HCT116 (cell line): ENCODE data around the gene SYCP2. TPM values are rescaled to one million over a fixed set of nuclear protein-coding genes. Genes with fewer than 3 reads are reported as not detected.

Experiments
- ATAC-seq: fragments of 200-7000 bp; cut with Tn5 transposase; 2 replicates; pipeline ENCODE4 v1.9.1; 2020; ENCODE audit warnings: mild to moderate bottlenecking, moderate library complexity
- BruUV-seq: library from RNA; stranded (reverse); fragments of 400-500 nt; replicated peaks from 2 replicates; lab custom pipeline; 2021; lab: Mats Ljungman, UMichigan
- CTCF ChIA-PET: fragments of 300-600 bp; sonication (Branson Sonifier 250); formaldehyde crosslinking; loops from one replicate; lab custom pipeline; 2021; ENCODE audit warnings: antibody characterized with exemption; lab: Charles Lee
- POLR2A ChIA-PET: fragments of 300-600, 350-600 bp; sonication (Branson Sonifier 250); formaldehyde crosslinking; loops from one replicate; lab custom pipeline; 2021; ENCODE audit warnings: antibody characterized with exemption; lab: Charles Lee
- RAD21 ChIA-PET, 2 experiments: fragments of 300-600 bp; sonication (Branson Sonifier 250); formaldehyde crosslinking; loops; one replicate each; lab custom pipeline; 2023; ENCODE audit warnings: low total read pairs in 2 of 2; ENCODE audit not compliant: uncharacterized antibody in 2 of 2, unreplicated experiment in 2 of 2, low non-redundant PET in 1 of 2; lab: Charles Lee
- DNase-seq: peaks from one replicate; pipeline ENCODE4 v3.0.0-alpha.2; 2010; ENCODE audit warnings: low read depth, low spot score
- H2AFZ ChIP-seq: fragments of 200-600 bp; shearing (Covaris generic), sonication (generic); 2 replicates; pipeline ENCODE4 v1.6.1; 2017; ENCODE audit warnings: low read depth, mixed run types, mixed read lengths, antibody characterized with exemption, low read length; ENCODE audit not compliant: poor library complexity, severe bottlenecking
- H3K27ac ChIP-seq: 2 replicates; pipeline ENCODE4 v1.5.1; 2012; ENCODE audit warnings: low read depth, low read length
- H3K27me3 ChIP-seq: fragments of 200-600 bp; sonication (generic); 2 replicates; pipeline ENCODE4 v1.6.1; 2016; ENCODE audit warnings: mixed run types, low read length, mixed read lengths; ENCODE audit not compliant: insufficient read depth
- H3K36me3 ChIP-seq, 2 experiments: fragments of 200-500 bp in 1 of 2; fragments of 200-600 bp in 1 of 2; sonication (Bioruptor generic) in 1 of 2; sonication (generic) in 1 of 2; 2 replicates each; pipeline versions ENCODE4 v1.5.1 to v1.6.1; 2014 to 2016; ENCODE audit warnings: low read length in 2 of 2, inconsistent platforms in 1 of 2, mixed read lengths in 1 of 2, mixed run types in 1 of 2; ENCODE audit not compliant: insufficient read depth in 2 of 2, control insufficient read depth in 1 of 2
- H3K4me1 ChIP-seq, 2 experiments: fragments of 200-600 bp in 1 of 2; sonication (generic) in 1 of 2; 2 replicates each; pipeline versions ENCODE4 v1.5.1 to v1.6.1; 2012 to 2017; ENCODE audit warnings: low read length in 2 of 2, inconsistent platforms in 1 of 2, mild to moderate bottlenecking in 1 of 2, mixed read lengths in 1 of 2, mixed run types in 1 of 2, moderate library complexity in 1 of 2; ENCODE audit not compliant: insufficient read depth in 2 of 2, control insufficient read depth in 1 of 2
- H3K4me2 ChIP-seq: fragments of 200-600 bp; sonication (generic); 2 replicates; pipeline ENCODE4 v1.6.1; 2017; ENCODE audit warnings: mixed run types, low read length, mixed read lengths
- H3K4me3 ChIP-seq, 2 experiments: fragments of 200-600 bp in 1 of 2; sonication (generic) in 1 of 2; replicated peaks in 1 of 2; 2 replicates each; pipeline ENCODE4 v1.5.1; 2011 to 2016; ENCODE audit warnings: low read length in 2 of 2, control low read depth in 1 of 2, low read depth in 1 of 2, mild to moderate bottlenecking in 1 of 2, mixed read lengths in 1 of 2, mixed run types in 1 of 2
- H3K79me2 ChIP-seq: fragments of 200-600 bp; sonication (generic); 2 replicates; pipeline ENCODE4 v1.6.1; 2017; ENCODE audit warnings: mild to moderate bottlenecking, mixed run types, low read length, moderate library complexity, mixed read lengths; ENCODE audit not compliant: insufficient read depth
- H3K9ac ChIP-seq: fragments of 200-600 bp; sonication (generic); 2 replicates; pipeline ENCODE4 v1.6.1; 2016; ENCODE audit warnings: low read length, mixed read lengths
- H3K9me2 ChIP-seq: fragments of 200-600 bp; sonication (generic), shearing (Covaris generic); 2 replicates; pipeline ENCODE4 v1.6.1; 2017; ENCODE audit warnings: mixed run types, mild to moderate bottlenecking, moderate library complexity; ENCODE audit not compliant: insufficient read depth
- H3K9me3 ChIP-seq, 2 experiments: fragments of 200-500 bp in 1 of 2; fragments of 200-600 bp in 1 of 2; sonication (Bioruptor generic) in 1 of 2; sonication (generic) in 1 of 2; 2 replicates each; pipeline ENCODE4 v1.6.1; 2014 to 2017; ENCODE audit warnings: low read length in 2 of 2, mixed read lengths in 2 of 2, inconsistent platforms in 1 of 2, low read depth in 1 of 2, mild to moderate bottlenecking in 1 of 2, mixed run types in 1 of 2, moderate library complexity in 1 of 2; ENCODE audit not compliant: control insufficient read depth in 1 of 2, insufficient read depth in 1 of 2
- H4K20me1 ChIP-seq: fragments of 200-600 bp; sonication (generic), shearing (Covaris generic); 2 replicates; pipeline ENCODE4 v1.6.1; 2017; ENCODE audit warnings: mixed run types, mild to moderate bottlenecking, moderate library complexity; ENCODE audit not compliant: insufficient read depth
- CEBPB ChIP-seq: IDR thresholded peaks from 2 replicates; pipeline ENCODE4 v1.6.1; 2012; ENCODE audit warnings: low read depth
- EGR1 ChIP-seq: IDR thresholded peaks from 2 replicates; pipeline ENCODE4 v1.6.1; 2012; ENCODE audit warnings: low read depth
- ELF1 ChIP-seq: IDR thresholded peaks from 2 replicates; pipeline ENCODE4 v1.6.1; 2012; ENCODE audit warnings: low read depth, borderline replicate concordance
- EZH2phosphoT487 ChIP-seq: fragments of 200-600 bp; IDR thresholded peaks from 2 replicates; pipeline ENCODE4 v1.6.1; 2018; ENCODE audit warnings: antibody characterized with exemption, borderline replicate concordance
- FOSL1 ChIP-seq: IDR thresholded peaks from 2 replicates; pipeline ENCODE4 v1.6.1; 2012; ENCODE audit warnings: low read depth
- JUND ChIP-seq: IDR thresholded peaks from 2 replicates; pipeline ENCODE4 v1.6.1; 2012
- POLR2A ChIP-seq: IDR thresholded peaks from 2 replicates; pipeline ENCODE4 v1.7.0; 2011; ENCODE audit warnings: borderline replicate concordance; ENCODE audit not compliant: insufficient read depth, insufficient read length; ENCODE audit errors: extremely low read depth
- POLR2AphosphoS5 ChIP-seq: IDR thresholded peaks from 2 replicates; pipeline ENCODE4 v1.6.1; 2011; ENCODE audit warnings: mild to moderate bottlenecking, low read depth, low read length, moderate library complexity
- SIN3A ChIP-seq: IDR thresholded peaks from 2 replicates; pipeline ENCODE4 v1.6.1; 2012; ENCODE audit warnings: low read depth
- SP1 ChIP-seq: IDR thresholded peaks from 2 replicates; pipeline ENCODE4 v1.6.1; 2012; ENCODE audit warnings: low read depth
- SRF ChIP-seq: IDR thresholded peaks from 2 replicates; pipeline ENCODE4 v1.6.1; 2012; ENCODE audit warnings: low read depth
- TCF7L2 ChIP-seq: IDR thresholded peaks from 2 replicates; pipeline ENCODE4 v1.7.0; 2011; ENCODE audit warnings: borderline replicate concordance, inconsistent platforms; ENCODE audit not compliant: insufficient read depth, insufficient read length; ENCODE audit errors: extremely low read depth
- YY1 ChIP-seq: IDR thresholded peaks from 2 replicates; pipeline ENCODE4 v1.6.1; 2011; ENCODE audit warnings: low read length, low read depth, moderate library complexity, mild to moderate bottlenecking; ENCODE audit not compliant: insufficient replicate concordance; ENCODE audit errors: extremely low read depth
- ZFX ChIP-seq: fragments of 450-650 bp; IDR thresholded peaks from 2 replicates; pipeline ENCODE4 v1.6.1; 2017
- ZNF274 ChIP-seq: fragments of 200-500 bp; sonication (Bioruptor generic); IDR thresholded peaks from 2 replicates; pipeline ENCODE4 v1.6.1; 2014; ENCODE audit warnings: mild to moderate bottlenecking, low read depth, low read length, inconsistent platforms
- intact Hi-C: fragments of 100-400 bp; cut with micrococcal nuclease; formaldehyde crosslinking; loops from 2 replicates; pipeline ENCODE4 v1.10.0; 2022
- total RNA-seq: library from RNA; stranded (reverse); gene quantifications from one replicate; pipeline ENCODE4 v1.2.1, GENCODE V29; 2021; ENCODE audit not compliant: unreplicated experiment
- TF ChIP-seq, protein P1 (sequence below): IDR thresholded peaks from 2 replicates; pipeline ENCODE4 v1.6.1; 2012; ENCODE audit warnings: low read depth
- TF ChIP-seq, protein P2 (sequence below): IDR thresholded peaks from 2 replicates; pipeline ENCODE4 v1.6.1; 2012

The SYCP2 gene
- total RNA-seq, 1 experiment from 2014 or later: 0.59 TPM

DNA sequence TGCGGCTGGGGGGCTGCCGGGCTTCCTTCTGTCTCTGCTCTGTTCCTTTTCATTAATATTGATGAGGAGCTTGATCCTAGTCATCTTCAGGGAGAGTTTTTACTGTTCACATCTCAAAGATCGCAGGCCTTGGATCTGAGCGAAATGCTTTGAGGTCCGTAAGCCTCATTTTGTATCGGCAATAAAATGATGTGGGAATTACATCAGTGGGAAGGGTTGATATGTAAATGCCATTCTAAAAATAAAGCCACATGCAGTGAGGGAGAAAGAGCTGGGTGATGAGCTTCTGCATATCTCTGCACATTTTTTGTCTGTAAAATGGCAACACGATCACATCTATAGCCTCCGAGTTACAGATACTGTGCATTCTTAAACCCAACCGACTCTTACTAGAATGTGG lies 49.6 kb upstream of the SYCP2 start:
- RAD21 ChIA-PET: no interaction called here

More for the DNA sequence above, 49.6 kb upstream of the SYCP2 start:
- H3K27me3 ChIP-seq: no peaks in the 10 kb centered on the region
- H3K79me2 ChIP-seq: no peaks in the 10 kb centered on the region
- no peak overlapping the region for H3K4me2 ChIP-seq
- H3K9ac ChIP-seq: no peak overlapping the region
- DNase-seq: no peak
- H3K27ac ChIP-seq: no peak overlapping the region
- BruUV-seq: no TSS peak
- H3K4me1 ChIP-seq: peaks cover 9 to 21% of the 10 kb centered on the region in 2 experiments
- POLR2A ChIA-PET: no interaction called here
- no peaks in the 10 kb centered on the region for H3K9me3 ChIP-seq
- H3K9me2 ChIP-seq: no peaks in the 10 kb centered on the region
- intact Hi-C loops: no loop called here
- no peak overlapping the region for H3K4me3 ChIP-seq
- CTCF ChIA-PET: no interaction called here
- no peaks in the 10 kb centered on the region for H3K36me3 ChIP-seq
- TF ChIP-seq ELF1 (no peak), EGR1 (no peak), POLR2A (no peak), EZH2phosphoT487 (no peak), ZFX (no peak), SIN3A (no peak), SRF (no peak), JUND (no peak), ZNF274 (no peak), POLR2AphosphoS5 (no peak), SP1 (no peak), TCF7L2 (no peak), FOSL1 (no peak), CEBPB (no peak), YY1 (no peak)
- TF ChIP-seq, protein P1, sequence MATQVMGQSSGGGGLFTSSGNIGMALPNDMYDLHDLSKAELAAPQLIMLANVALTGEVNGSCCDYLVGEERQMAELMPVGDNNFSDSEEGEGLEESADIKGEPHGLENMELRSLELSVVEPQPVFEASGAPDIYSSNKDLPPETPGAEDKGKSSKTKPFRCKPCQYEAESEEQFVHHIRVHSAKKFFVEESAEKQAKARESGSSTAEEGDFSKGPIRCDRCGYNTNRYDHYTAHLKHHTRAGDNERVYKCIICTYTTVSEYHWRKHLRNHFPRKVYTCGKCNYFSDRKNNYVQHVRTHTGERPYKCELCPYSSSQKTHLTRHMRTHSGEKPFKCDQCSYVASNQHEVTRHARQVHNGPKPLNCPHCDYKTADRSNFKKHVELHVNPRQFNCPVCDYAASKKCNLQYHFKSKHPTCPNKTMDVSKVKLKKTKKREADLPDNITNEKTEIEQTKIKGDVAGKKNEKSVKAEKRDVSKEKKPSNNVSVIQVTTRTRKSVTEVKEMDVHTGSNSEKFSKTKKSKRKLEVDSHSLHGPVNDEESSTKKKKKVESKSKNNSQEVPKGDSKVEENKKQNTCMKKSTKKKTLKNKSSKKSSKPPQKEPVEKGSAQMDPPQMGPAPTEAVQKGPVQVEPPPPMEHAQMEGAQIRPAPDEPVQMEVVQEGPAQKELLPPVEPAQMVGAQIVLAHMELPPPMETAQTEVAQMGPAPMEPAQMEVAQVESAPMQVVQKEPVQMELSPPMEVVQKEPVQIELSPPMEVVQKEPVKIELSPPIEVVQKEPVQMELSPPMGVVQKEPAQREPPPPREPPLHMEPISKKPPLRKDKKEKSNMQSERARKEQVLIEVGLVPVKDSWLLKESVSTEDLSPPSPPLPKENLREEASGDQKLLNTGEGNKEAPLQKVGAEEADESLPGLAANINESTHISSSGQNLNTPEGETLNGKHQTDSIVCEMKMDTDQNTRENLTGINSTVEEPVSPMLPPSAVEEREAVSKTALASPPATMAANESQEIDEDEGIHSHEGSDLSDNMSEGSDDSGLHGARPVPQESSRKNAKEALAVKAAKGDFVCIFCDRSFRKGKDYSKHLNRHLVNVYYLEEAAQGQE: no peak
- TF ChIP-seq, protein P2, sequence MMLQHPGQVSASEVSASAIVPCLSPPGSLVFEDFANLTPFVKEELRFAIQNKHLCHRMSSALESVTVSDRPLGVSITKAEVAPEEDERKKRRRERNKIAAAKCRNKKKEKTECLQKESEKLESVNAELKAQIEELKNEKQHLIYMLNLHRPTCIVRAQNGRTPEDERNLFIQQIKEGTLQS: no peak
- TF ChIP-seq, all 23 proteins: peak for 0
- Histone ChIP-seq H4K20me1 (no peaks in the 10 kb centered on the region), H2AFZ (no peak overlapping the region)
- ATAC-seq: no peak
